ENCODE results near the gene ATP1B3. TPM values are rescaled to one million over a fixed set of nuclear protein-coding genes. Genes with fewer than 3 reads are reported as not detected.
"Not testable (repeated sequence)": the region's sequence is repeated elsewhere in the genome, so short reads cannot be mapped to it uniquely, and the experiment has no call there.

Gene ATP1B3
- total RNA-seq, 1 experiment from 2014 or later, result 78.6 TPM

DNA sequence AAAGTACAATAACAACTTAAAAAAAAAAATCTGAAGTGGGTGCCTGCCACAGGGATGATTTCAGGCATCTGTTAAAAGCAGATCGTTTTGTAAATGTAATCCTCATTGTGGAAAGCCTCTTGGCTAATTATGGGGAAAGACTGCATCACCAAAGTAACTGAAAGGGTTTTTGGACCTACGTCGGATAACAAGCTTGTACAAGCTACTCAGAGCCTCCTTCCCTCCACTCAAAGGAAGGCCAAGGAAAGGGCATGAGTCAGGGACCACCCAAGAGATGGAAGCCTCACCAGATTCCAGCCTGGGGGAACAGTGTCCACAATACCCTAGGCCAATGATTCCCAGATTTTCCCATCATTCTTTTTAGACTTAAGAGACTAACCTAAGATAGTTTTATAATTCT, 84.3 kb downstream of the ATP1B3 start:
- Histone ChIP-seq H3K4me3 (ENCODE audit: insufficient read depth, low read depth, low read length) (no peak overlapping the region), H3K27me3 (ENCODE audit: control insufficient read depth, insufficient read depth, low read length) (no peaks in the 10 kb centered on the region), H3K36me3 (replicated peaks; ENCODE audit: control insufficient read depth, insufficient read depth, low read length) (peaks cover 16% of the 10 kb centered on the region)
- no peak for DNase-seq

DNA sequence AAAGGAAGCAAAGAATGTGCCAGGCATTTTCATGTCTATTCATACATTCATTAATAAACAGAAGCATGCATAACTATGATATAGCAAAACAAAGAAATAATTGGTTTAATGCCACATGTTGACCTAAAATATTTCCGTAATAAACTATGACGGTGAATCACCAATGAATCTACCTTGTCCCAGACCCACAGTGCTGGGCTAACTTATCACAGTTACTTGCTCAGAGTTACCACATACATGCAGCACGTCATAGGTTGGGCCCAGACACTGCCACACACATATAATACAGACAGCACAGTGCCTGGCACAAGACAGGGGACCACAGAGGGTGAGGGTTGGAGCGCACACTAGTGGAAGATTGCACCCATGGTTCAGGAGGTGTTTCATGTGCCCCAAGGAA, 86.9 kb downstream of the ATP1B3 start:
- Histone ChIP-seq H3K4me3 (ENCODE audit: insufficient read depth, low read depth, low read length) (no peak overlapping the region), H3K27me3 (ENCODE audit: control insufficient read depth, insufficient read depth, low read length) (no peaks in the 10 kb centered on the region), H3K36me3 (replicated peaks; ENCODE audit: control insufficient read depth, insufficient read depth, low read length) (peaks cover 16% of the 10 kb centered on the region)
- DNase-seq, result no peak

DNA sequence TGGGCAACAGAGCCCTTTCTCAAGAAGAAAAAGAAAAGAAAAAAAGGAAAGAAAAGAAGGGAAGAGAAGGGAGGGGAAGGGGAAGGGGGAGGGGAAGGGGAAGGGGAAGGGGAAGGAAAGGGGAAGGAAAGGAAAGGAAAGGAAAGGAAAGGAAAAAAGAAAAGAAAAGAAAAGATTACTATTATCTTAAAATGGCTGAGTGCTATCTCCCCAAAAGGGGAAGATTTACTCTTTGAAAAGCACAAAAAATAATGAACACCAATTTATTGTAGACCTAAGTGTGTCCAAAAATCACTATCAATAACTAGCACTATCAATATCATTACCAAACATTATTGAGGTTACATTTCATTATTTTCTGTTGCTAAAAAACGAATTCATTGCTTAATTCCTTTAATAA, 89.0 kb downstream of the ATP1B3 start:
- H3K4me3 ChIP-seq (ENCODE audit: insufficient read depth, low read depth, low read length), result no peak overlapping the region
- DNase-seq, result no peak
- H3K36me3 ChIP-seq (replicated peaks; ENCODE audit: control insufficient read depth, insufficient read depth, low read length), result peaks cover 10% of the 10 kb centered on the region
- no peaks in the 10 kb centered on the region for H3K27me3 ChIP-seq (ENCODE audit: control insufficient read depth, insufficient read depth, low read length)

- Histone ChIP-seq H3K36me3 (replicated peaks; ENCODE audit: control insufficient read depth, insufficient read depth, low read length) (peaks cover 1% of the 10 kb centered on the region; the same call in 1 of the 2 replicates), H3K27me3 (ENCODE audit: control insufficient read depth, insufficient read depth, low read length) (no peaks in the 10 kb centered on the region), H3K4me3 (ENCODE audit: insufficient read depth, low read depth, low read length) (no peak overlapping the region)
- DNase-seq, result no peak
Observed at GRCh38 chr3:141969711-141970110, 93.3 kb downstream of the ATP1B3 start.

GRCh38 chr3:141971571-141971970, 95.1 kb downstream of the ATP1B3 start:
- Histone ChIP-seq H3K4me3 (ENCODE audit: insufficient read depth, low read depth, low read length) (no peak overlapping the region), H3K27me3 (ENCODE audit: control insufficient read depth, insufficient read depth, low read length) (no peaks in the 10 kb centered on the region), H3K36me3 (replicated peaks; ENCODE audit: control insufficient read depth, insufficient read depth, low read length) (peaks cover 4% of the 10 kb centered on the region)
- no peak for DNase-seq

DNA sequence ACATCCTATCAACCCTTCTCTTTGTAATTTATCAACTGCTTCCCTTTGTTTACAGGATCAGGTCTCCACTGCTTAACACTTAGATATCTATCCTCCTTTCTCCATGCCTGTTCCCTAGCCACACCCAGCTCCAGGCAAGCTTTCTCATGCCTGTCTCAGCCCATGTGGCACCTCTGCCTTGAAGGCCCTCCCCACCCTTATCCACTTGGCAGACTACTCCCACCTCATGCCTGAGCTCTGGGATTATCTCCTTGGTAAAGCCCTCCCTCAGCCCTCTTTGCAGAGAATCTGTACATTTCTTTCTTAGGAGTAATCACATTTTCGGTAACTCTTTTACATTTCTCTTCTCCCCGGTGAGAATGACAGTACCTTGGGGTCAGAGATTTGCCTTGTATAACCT, 96.0 kb downstream of the ATP1B3 start:
- no peak for DNase-seq
- Histone ChIP-seq H3K4me3 (ENCODE audit: insufficient read depth, low read depth, low read length) (no peak overlapping the region), H3K36me3 (replicated peaks; ENCODE audit: control insufficient read depth, insufficient read depth, low read length) (peaks cover 4% of the 10 kb centered on the region), H3K27me3 (ENCODE audit: control insufficient read depth, insufficient read depth, low read length) (no peaks in the 10 kb centered on the region)

DNA sequence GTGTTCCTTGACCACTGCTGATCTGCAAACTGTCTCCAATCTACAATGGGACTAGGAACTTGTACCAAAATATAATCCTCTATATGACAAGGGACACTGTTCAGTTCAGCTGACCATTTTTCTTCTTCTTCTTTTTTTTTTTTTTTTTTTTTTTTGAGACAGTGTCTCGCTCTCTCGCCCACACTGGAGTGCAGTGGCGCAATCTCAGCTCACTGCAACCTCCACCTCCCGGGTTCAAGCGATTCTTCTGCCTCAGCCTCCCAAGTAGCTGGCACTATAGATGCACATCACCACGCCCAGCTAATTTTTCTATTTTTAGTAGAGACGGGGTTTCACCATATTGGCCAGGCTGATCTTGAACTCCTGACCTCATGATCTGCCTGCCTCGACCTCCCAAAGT, 98.3 kb downstream of the ATP1B3 start:
- DNase-seq; H3K36me3 ChIP-seq (replicated peaks; ENCODE audit: control insufficient read depth, insufficient read depth, low read length); H3K27me3 ChIP-seq (ENCODE audit: control insufficient read depth, insufficient read depth, low read length); H3K4me3 ChIP-seq (ENCODE audit: insufficient read depth, low read depth, low read length): not testable (repeated sequence)

Other genes with a start within 250 kb of the ATP1B3 start
- 64.0 and 72.9 TPM in 2 replicates for gene RNF7, start 138.3 kb upstream of the ATP1B3 start, total RNA-seq (2014; rRNA removed; shearing (Covaris generic))
- gene GRK7, start 113.2 kb upstream of the ATP1B3 start, total RNA-seq (2014; rRNA removed; shearing (Covaris generic)), result 0.04 TPM in 1 of 2 replicates, not detected in the other